A549 treated with CpdA at 1 μM for 4 hours (cell line): ENCODE results near the gene DNTTIP2. TPM values are rescaled to one million over a fixed set of nuclear protein-coding genes. Genes with fewer than 3 reads are reported as not detected.

Experiments
- total RNA-seq: library from RNA; stranded (reverse); fragments of 200-300 nt; extraction: Qiagen RNA extraction; gene quantifications from 5 replicates; pipeline ENCODE4 v1.2.3, GENCODE V29; 2022; ENCODE audit warnings: low read depth

The DNTTIP2 gene, protein sequence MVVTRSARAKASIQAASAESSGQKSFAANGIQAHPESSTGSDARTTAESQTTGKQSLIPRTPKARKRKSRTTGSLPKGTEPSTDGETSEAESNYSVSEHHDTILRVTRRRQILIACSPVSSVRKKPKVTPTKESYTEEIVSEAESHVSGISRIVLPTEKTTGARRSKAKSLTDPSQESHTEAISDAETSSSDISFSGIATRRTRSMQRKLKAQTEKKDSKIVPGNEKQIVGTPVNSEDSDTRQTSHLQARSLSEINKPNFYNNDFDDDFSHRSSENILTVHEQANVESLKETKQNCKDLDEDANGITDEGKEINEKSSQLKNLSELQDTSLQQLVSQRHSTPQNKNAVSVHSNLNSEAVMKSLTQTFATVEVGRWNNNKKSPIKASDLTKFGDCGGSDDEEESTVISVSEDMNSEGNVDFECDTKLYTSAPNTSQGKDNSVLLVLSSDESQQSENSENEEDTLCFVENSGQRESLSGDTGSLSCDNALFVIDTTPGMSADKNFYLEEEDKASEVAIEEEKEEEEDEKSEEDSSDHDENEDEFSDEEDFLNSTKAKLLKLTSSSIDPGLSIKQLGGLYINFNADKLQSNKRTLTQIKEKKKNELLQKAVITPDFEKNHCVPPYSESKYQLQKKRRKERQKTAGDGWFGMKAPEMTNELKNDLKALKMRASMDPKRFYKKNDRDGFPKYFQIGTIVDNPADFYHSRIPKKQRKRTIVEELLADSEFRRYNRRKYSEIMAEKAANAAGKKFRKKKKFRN
- total RNA-seq = 42.3 to 50.8 TPM (median 45.7 TPM) in 5 replicates

DNA sequence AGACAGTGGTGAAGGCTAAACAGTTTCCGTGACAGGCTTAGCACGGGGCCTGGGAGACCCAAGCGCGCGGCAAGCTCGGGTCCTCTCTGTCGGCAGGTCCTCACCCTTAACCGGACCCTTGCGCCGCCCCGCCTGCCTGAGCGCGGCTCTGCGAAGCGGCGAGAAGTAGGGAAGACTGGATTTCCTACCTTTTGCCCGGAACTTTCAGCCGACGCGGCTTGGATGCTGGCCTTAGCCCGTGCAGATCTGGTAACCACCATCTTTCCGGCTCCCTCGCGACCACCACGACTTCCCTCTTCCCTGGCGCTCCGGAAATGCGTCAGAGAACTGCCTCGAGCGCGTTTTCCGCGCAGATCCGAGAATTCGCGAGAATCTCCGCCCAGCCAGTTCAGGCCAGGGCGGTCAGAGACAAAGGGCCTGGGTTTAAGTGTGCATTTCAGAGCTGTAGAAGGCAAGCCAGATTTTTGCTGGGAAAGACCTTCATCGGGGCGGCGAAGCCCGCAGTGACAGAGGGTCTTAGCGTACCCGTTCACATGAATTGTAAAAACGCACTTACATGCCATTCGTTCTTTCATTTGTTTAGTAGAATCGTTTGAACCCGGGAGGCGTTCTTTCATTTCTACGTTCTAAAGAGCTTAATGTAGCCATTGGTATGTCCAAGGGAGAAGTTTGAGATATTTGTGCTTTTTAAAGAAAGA lies at the start of gene DNTTIP2:
DNTTIP2 (minus strand) TSS at position 318 of the 698 bp plus-strand sequence; CDS start at position 260, 58 bp downstream.

GRCh38 chr1:93909146-93910050 lies 30.4 kb upstream of the DNTTIP2 start, which contains the start of gene GCLM:
Gene GCLM (minus strand): TSS chr1:93909430. CDS start chr1:93909163, 267 bp downstream.

Other genes starting within 250 kb of the DNTTIP2 start
- 52.1 to 69.6 TPM (median 56.1 TPM) in 5 replicates for gene BCAR3, start 197.4 kb downstream of the DNTTIP2 start, total RNA-seq
- gene GCLM, start 30.2 kb upstream of the DNTTIP2 start, total RNA-seq = 111 to 137 TPM (median 126 TPM) in 5 replicates
- 0.07 to 0.27 TPM (median 0.13 TPM) in 3 of 5 replicates, not detected in the others for gene ABCA4, start 241.9 kb upstream of the DNTTIP2 start, total RNA-seq